ENCODE data around the gene SCN3B. TPM values are rescaled to one million over a fixed set of nuclear protein-coding genes. Genes with fewer than 3 reads are reported as not detected.

The SCN3B gene
- polyA plus RNA-seq, 1 experiment = 0.17 TPM

GRCh38 chr11:123640677-123641494 is 13.5 kb downstream of the SCN3B start:
- peak; percentile 82 for TF ChIP-seq CTCF (IDR thresholded peaks at IDR 0.05; ENCODE audit: low read depth, low read length)
- no peak for DNase-seq (ENCODE audit: low read depth, low spot score)
- H3K27me3 ChIP-seq (ENCODE audit: control insufficient read depth, insufficient read depth, low read length) = peaks cover 13% of the 10 kb centered on the region
- H3K4me3 ChIP-seq (ENCODE audit: low read depth, low read length) = no peak overlapping the region
- ChIA-PET CTCF (interaction anchor here (0.7 to 15.7 kb wide), 11 partner anchors 9 to 76 kb away, joined by 3 to 220 read pairs (median 6); partner anchors contain the start of gene SCN3B), POLR2A (no interaction called here)
- no peaks in the 10 kb centered on the region for H3K9me3 ChIP-seq (ENCODE audit: control insufficient read depth, insufficient read depth, low read length)
- H3K27ac ChIP-seq (ENCODE audit: low read depth, low read length) = no peak overlapping the region

GRCh38 chr11:123640029-123640428 is 14.4 kb downstream of the SCN3B start:
- H3K9me3 ChIP-seq (ENCODE audit: control insufficient read depth, insufficient read depth, low read length) = no peaks in the 10 kb centered on the region
- no peak for DNase-seq (ENCODE audit: low read depth, low spot score)
- no peak overlapping the region for H3K27ac ChIP-seq (ENCODE audit: low read depth, low read length)
- ChIA-PET POLR2A (no interaction called here), CTCF (interaction anchor here (1.1 to 15.7 kb wide), 8 partner anchors 9 to 75 kb away, joined by 4 to 220 read pairs (median 7); partner anchors contain the start of gene SCN3B)
- no peak overlapping the region for H3K4me3 ChIP-seq (ENCODE audit: low read depth, low read length)
- TF ChIP-seq CTCF (IDR thresholded peaks at IDR 0.05; ENCODE audit: low read depth, low read length) = no peak
- H3K27me3 ChIP-seq (ENCODE audit: control insufficient read depth, insufficient read depth, low read length) = peaks cover 12% of the 10 kb centered on the region

GRCh38 chr11:123630126-123630608 is 24.3 kb downstream of the SCN3B start:
- ChIA-PET CTCF (interaction anchor here (2.0 to 15.7 kb wide), 3 partner anchors 10 to 78 kb away, joined by 8 to 220 read pairs (median 8); no protein-coding TSS in a partner anchor), POLR2A (no interaction called here)
- DNase-seq (ENCODE audit: low read depth, low spot score) = no peak
- H3K27ac ChIP-seq (ENCODE audit: low read depth, low read length) = no peak overlapping the region
- H3K27me3 ChIP-seq (ENCODE audit: control insufficient read depth, insufficient read depth, low read length) = peaks cover 9% of the 10 kb centered on the region
- H3K4me3 ChIP-seq (ENCODE audit: low read depth, low read length) = no peak overlapping the region
- no peak for TF ChIP-seq CTCF (IDR thresholded peaks at IDR 0.05; ENCODE audit: low read depth, low read length)
- no peaks in the 10 kb centered on the region for H3K9me3 ChIP-seq (ENCODE audit: control insufficient read depth, insufficient read depth, low read length)

GRCh38 chr11:123628936-123629683 is 25.3 kb downstream of the SCN3B start:
- peak; percentile 33 for DNase-seq (ENCODE audit: low read depth, low spot score)
- TF ChIP-seq CTCF (IDR thresholded peaks at IDR 0.05; ENCODE audit: low read depth, low read length) = no peak
- Histone ChIP-seq H3K27ac (ENCODE audit: low read depth, low read length) (no peak overlapping the region), H3K9me3 (ENCODE audit: control insufficient read depth, insufficient read depth, low read length) (no peaks in the 10 kb centered on the region), H3K4me3 (ENCODE audit: low read depth, low read length) (no peak overlapping the region), H3K27me3 (ENCODE audit: control insufficient read depth, insufficient read depth, low read length) (peaks cover 5% of the 10 kb centered on the region)
- CTCF ChIA-PET = interaction anchor here (0.5 to 15.7 kb wide), 5 partner anchors 18 to 787 kb away, joined by 3 to 220 read pairs (median 3); no protein-coding TSS in a partner anchor
- POLR2A ChIA-PET = no interaction called here

All from AG04450 (cell line).